GM13976 (cell line): ENCODE data around the gene CORIN.

Source experiments
- DNase-seq: peaks from one replicate; pipeline ENCODE4 v3.0.0; 2012; ENCODE audit warnings: low spot score
- CTCF ChIP-seq: IDR thresholded peaks from 2 replicates; pipeline ENCODE4 v1.5.1; 2012; ENCODE audit warnings: borderline replicate concordance, mild to moderate bottlenecking; ENCODE audit not compliant: insufficient read depth; ENCODE audit errors: extremely low read depth, missing control alignments, control extremely low read depth
- in situ Hi-C: fragments of 300-500 bp; cut with MboI; formaldehyde crosslinking; loops from one replicate; pipeline ENCODE4 v1.12.0; 2022; ENCODE audit warnings: low sequenced_read_pairs, mixed read lengths, inconsistent platforms; ENCODE audit not compliant: unreplicated experiment

CORIN gene

GRCh38 chr4:47837908-47838294 is at the start of gene CORIN:
TSS of gene CORIN (minus strand) at chr4:47838067. CDS start at chr4:47837949, 118 bp downstream.
- in situ Hi-C loops: loop anchor here (10.0 kb wide), 1 partner anchor 123 kb away; no protein-coding TSS in a partner anchor
- DNase-seq: no peak
- no peak for TF ChIP-seq CTCF

- no peak for TF ChIP-seq CTCF
- DNase-seq: no peak
- in situ Hi-C loops: no loop called here
These were observed 44.4 kb upstream of the CORIN start for GRCh38 chr4:47882228-47882627.

GRCh38 chr4:47879458-47879857 is 41.6 kb upstream of the CORIN start:
- TF ChIP-seq CTCF: no peak
- no peak for DNase-seq
- in situ Hi-C loops: no loop called here

GRCh38 chr4:47876784-47877546 is 39.1 kb upstream of the CORIN start:
- TF ChIP-seq CTCF: no peak
- in situ Hi-C loops: no loop called here
- no peak for DNase-seq

- no peak for DNase-seq
- TF ChIP-seq CTCF: no peak
- in situ Hi-C loops: no loop called here
These were observed 38.4 kb upstream of the CORIN start for GRCh38 chr4:47876310-47876709.

GRCh38 chr4:47873877-47874541 is 36.1 kb upstream of the CORIN start:
- no peak for DNase-seq
- no peak for TF ChIP-seq CTCF
- in situ Hi-C loops: no loop called here
